ENCODE measurements around the gene ZMYM2.

The ZMYM2 gene

DNA sequence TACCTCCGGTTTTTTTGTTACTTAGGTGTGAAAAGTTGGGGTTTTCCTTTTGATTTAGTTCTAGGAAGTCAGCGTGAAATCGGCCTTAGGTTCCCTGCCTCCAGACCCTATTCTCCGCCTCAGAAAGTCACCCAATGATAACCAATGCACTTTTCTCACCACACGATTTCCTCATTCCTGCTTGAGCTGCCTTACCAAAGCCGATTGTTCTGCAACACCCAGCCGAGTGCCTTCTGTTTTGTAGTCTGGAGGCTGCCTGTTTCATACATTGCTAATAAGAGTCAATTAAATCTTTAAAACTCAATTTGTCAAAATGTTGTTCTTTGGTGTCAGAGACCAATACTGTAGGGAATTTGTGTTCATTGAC is 162.6 kb downstream of the ZMYM2 start:
- TF ChIP-seq POLR2AphosphoS5 (IDR thresholded peaks at IDR 0.05; ENCODE audit: low read depth, low read length) (no peak), SIN3A (IDR thresholded peaks at IDR 0.05; ENCODE audit: borderline replicate concordance, insufficient read depth, low read length) (no peak), TAF1 (IDR thresholded peaks at IDR 0.05; ENCODE audit: borderline replicate concordance, insufficient read depth, low read length) (no peak), FOXP2 (optimal IDR thresholded peaks at IDR 0.05; ENCODE audit: borderline replicate concordance, extremely low read depth, extremely low read length, insufficient read depth) (no peak), REST (IDR thresholded peaks at IDR 0.05; ENCODE audit: insufficient read depth in 1 of 2, low read depth in 2 of 2, low read length in 2 of 2) (no peak)

DNA sequence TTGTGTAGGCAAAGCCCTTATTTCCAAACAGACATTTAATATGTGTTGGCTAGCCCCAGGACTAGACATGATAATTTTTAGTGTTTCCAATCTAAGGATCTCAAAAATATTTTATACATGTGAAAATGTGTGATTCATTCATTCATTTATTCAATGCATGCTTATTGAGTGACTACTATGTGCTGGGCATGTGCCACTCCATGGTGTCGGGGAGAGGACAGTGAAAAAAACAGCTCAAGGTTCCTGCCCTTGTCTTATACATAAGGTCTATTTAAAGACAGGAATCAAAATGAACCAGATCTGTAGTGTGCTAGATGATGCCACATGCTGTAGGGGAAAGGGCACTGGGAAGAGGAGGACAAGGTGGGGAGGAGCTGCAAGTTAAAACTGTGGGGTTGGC is 165.8 kb downstream of the ZMYM2 start:
- TF ChIP-seq POLR2AphosphoS5 (IDR thresholded peaks at IDR 0.05; ENCODE audit: low read depth, low read length), result no peak
- no peak for TF ChIP-seq TAF1 (IDR thresholded peaks at IDR 0.05; ENCODE audit: borderline replicate concordance, insufficient read depth, low read length)
- TF ChIP-seq SIN3A (IDR thresholded peaks at IDR 0.05; ENCODE audit: borderline replicate concordance, insufficient read depth, low read length), result no peak
- no peak for TF ChIP-seq FOXP2 (optimal IDR thresholded peaks at IDR 0.05; ENCODE audit: borderline replicate concordance, extremely low read depth, extremely low read length, insufficient read depth)
- no peak for TF ChIP-seq REST (IDR thresholded peaks at IDR 0.05; ENCODE audit: insufficient read depth in 1 of 2, low read depth in 2 of 2, low read length in 2 of 2)

- TF ChIP-seq SIN3A (IDR thresholded peaks at IDR 0.05; ENCODE audit: borderline replicate concordance, insufficient read depth, low read length) (no peak), POLR2AphosphoS5 (IDR thresholded peaks at IDR 0.05; ENCODE audit: low read depth, low read length) (no peak)
Observed at GRCh38 chr13:20125129-20125782, 166.7 kb downstream of the ZMYM2 start.

GRCh38 chr13:20125783-20126165 is 167.2 kb downstream of the ZMYM2 start:
- TF ChIP-seq REST (IDR thresholded peaks at IDR 0.05; ENCODE audit: insufficient read depth in 1 of 2, low read depth in 2 of 2, low read length in 2 of 2) (no peak), TAF1 (IDR thresholded peaks at IDR 0.05; ENCODE audit: borderline replicate concordance, insufficient read depth, low read length) (no peak), SIN3A (IDR thresholded peaks at IDR 0.05; ENCODE audit: borderline replicate concordance, insufficient read depth, low read length) (no peak), FOXP2 (optimal IDR thresholded peaks at IDR 0.05; ENCODE audit: borderline replicate concordance, extremely low read depth, extremely low read length, insufficient read depth) (no peak), POLR2AphosphoS5 (IDR thresholded peaks at IDR 0.05; ENCODE audit: low read depth, low read length) (no peak)

DNA sequence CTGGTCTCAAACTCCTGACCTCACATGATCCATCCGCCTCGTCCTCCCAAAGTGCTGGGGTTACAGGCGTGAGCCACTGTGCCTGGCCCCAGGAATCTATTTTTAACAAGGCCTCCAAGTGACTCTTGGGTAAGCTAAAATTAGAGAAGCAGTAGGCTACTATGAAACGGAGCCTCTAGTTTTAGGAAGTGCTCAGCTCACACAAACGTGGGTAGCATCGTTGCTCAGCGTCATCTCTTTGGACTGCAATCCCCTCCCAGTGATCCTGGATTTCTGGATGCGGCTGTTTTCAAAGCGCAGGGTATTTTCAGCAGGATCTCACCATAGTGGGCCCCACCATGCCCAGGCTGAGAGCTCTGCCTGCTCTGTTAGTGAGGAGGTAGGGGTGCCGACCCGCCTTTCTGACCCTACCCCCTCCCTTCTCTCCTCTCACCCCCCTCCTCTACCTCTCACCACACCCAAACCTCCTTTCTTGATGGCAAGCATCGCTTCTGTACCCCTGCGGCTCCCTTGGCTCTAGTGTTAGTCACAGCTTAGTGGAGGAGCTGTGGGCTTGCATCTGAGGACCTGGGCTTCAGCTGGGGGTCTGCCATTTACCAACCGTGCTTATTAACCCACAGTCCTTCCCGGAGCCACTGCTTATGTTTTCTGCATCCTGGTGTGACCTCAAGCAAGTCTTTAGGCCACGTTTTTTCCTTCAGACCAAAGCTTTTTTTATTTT is 168.2 kb downstream of the ZMYM2 start:
- TF ChIP-seq FOXP2 (optimal IDR thresholded peaks at IDR 0.05; ENCODE audit: borderline replicate concordance, extremely low read depth, extremely low read length, insufficient read depth), result no peak
- no peak for TF ChIP-seq REST (IDR thresholded peaks at IDR 0.05; ENCODE audit: insufficient read depth in 1 of 2, low read depth in 2 of 2, low read length in 2 of 2)
- TF ChIP-seq SIN3A (IDR thresholded peaks at IDR 0.05; ENCODE audit: borderline replicate concordance, insufficient read depth, low read length), result no peak

Data from PFSK-1 (cell line).